Measurements from ENCODE around the gene UPB1. TPM values are rescaled to one million over a fixed set of nuclear protein-coding genes. Genes with fewer than 3 reads are reported as not detected.

The UPB1 gene
- total RNA-seq, 1 experiment from 2014 or later: not detected

Other genes with a start within 250 kb of the UPB1 start
- 6.7 and 7.3 TPM in 2 replicates for gene SPECC1L, start 224.5 kb upstream of the UPB1 start, total RNA-seq (2014; rRNA removed; shearing (Covaris generic); ENCODE audit: low replicate concordance)
- gene ADORA2A, start 67.7 kb upstream of the UPB1 start, total RNA-seq (2014; rRNA removed; shearing (Covaris generic); ENCODE audit: low replicate concordance): 6.1 and 15.0 TPM in 2 replicates
- gene GUCD1, start 59.8 kb downstream of the UPB1 start, total RNA-seq (2014; rRNA removed; shearing (Covaris generic); ENCODE audit: low replicate concordance): 209 and 238 TPM in 2 replicates
- 158 and 182 TPM in 2 replicates for gene SNRPD3, start 60.7 kb downstream of the UPB1 start, total RNA-seq (2014; rRNA removed; shearing (Covaris generic); ENCODE audit: low replicate concordance)
- 10.0 and 19.3 TPM in 2 replicates for gene LRRC75B, start 97.7 kb downstream of the UPB1 start, total RNA-seq (2014; rRNA removed; shearing (Covaris generic); ENCODE audit: low replicate concordance)
- 396 and 486 TPM in 2 replicates for gene GGT1, start 107.9 kb downstream of the UPB1 start, total RNA-seq (2014; rRNA removed; shearing (Covaris generic); ENCODE audit: low replicate concordance)